Activated CD4-positive, alpha-beta T cell treated with anti-CD3 and anti-CD28 coated beads for 4 hours (primary cell): ENCODE results near the gene DENND5A.
A peak's percentile ranks its signal among the peaks of the same experiment; 100 is the strongest.
"Not testable (repeated sequence)": the region's sequence is repeated elsewhere in the genome, so short reads cannot be mapped to it uniquely, and the experiment has no call there.

Experiments
- DNase-seq, 2 donors: peaks; one replicate each; pipeline ENCODE4 v3.0.0-alpha.2; 2020

The DENND5A gene

GRCh38 chr11:9264316-9265210 is 587 bp downstream of the DENND5A start:
- DNase-seq, result peak in 1 of 2 donors; percentile 32

GRCh38 chr11:9263840-9264315 is 1.3 kb downstream of the DENND5A start:
- DNase-seq, result peak; percentile 54 to 61

- not testable (repeated sequence) for DNase-seq
Observed at GRCh38 chr11:9260838-9261146, 4.4 kb downstream of the DENND5A start.

- DNase-seq, result no peak
Observed at GRCh38 chr11:9259981-9260837, 4.9 kb downstream of the DENND5A start.

- not testable (repeated sequence) for DNase-seq
Observed at GRCh38 chr11:9258279-9258678, 6.9 kb downstream of the DENND5A start.

GRCh38 chr11:9254416-9254815 is 10.7 kb downstream of the DENND5A start:
- no peak for DNase-seq

GRCh38 chr11:9253086-9253485 is 12.1 kb downstream of the DENND5A start:
- DNase-seq, result no peak

- DNase-seq, result no peak
Observed at GRCh38 chr11:9251311-9251710, 13.8 kb downstream of the DENND5A start.

- DNase-seq, result peak; percentile 20 to 30
Observed at GRCh38 chr11:9250139-9250582, 15.0 kb downstream of the DENND5A start.

GRCh38 chr11:9249252-9249651 is 15.9 kb downstream of the DENND5A start:
- no peak for DNase-seq

- DNase-seq, result no peak
Observed at GRCh38 chr11:9247863-9248262, 17.3 kb downstream of the DENND5A start.

GRCh38 chr11:9236242-9236641 is 28.9 kb downstream of the DENND5A start:
- not testable (repeated sequence) for DNase-seq

- no peak for DNase-seq
Observed at GRCh38 chr11:9232482-9232881, 32.7 kb downstream of the DENND5A start.

GRCh38 chr11:9231848-9232177 is 33.3 kb downstream of the DENND5A start:
- no peak for DNase-seq

GRCh38 chr11:9230296-9230695 is 34.9 kb downstream of the DENND5A start:
- no peak for DNase-seq

- no peak for DNase-seq
Observed at GRCh38 chr11:9228091-9228490, 37.1 kb downstream of the DENND5A start.

- DNase-seq, result no peak
Observed at GRCh38 chr11:9225748-9226298, 39.3 kb downstream of the DENND5A start.

GRCh38 chr11:9222654-9223053 is 42.5 kb downstream of the DENND5A start:
- DNase-seq, result no peak

GRCh38 chr11:9220853-9221252 is 44.3 kb downstream of the DENND5A start:
- not testable (repeated sequence) for DNase-seq

GRCh38 chr11:9219572-9219971 is 45.6 kb downstream of the DENND5A start:
- no peak for DNase-seq

GRCh38 chr11:9219115-9219514 is 46.0 kb downstream of the DENND5A start:
- no peak for DNase-seq

GRCh38 chr11:9214765-9215164 is 50.4 kb downstream of the DENND5A start:
- DNase-seq, result no peak

- no peak for DNase-seq
Observed at GRCh38 chr11:9211322-9211721, 53.8 kb downstream of the DENND5A start.

GRCh38 chr11:9210922-9211320 is 54.2 kb downstream of the DENND5A start:
- no peak for DNase-seq
